Mesendoderm (in vitro differentiated cells): ENCODE results near the gene SNAP25.

ENCODE experiments used
- DNase-seq: peaks from one replicate; pipeline ENCODE4 v3.0.0; 2013
- H2AK5ac ChIP-seq: 2 replicates; pipeline ENCODE4 v1.6.1; 2013; ENCODE audit warnings: low read length, inconsistent platforms
- H2BK120ac ChIP-seq: 2 replicates; pipeline ENCODE4 v1.6.1; 2013; ENCODE audit warnings: low read depth, mild to moderate bottlenecking, low read length, moderate library complexity, mixed read lengths
- H2BK15ac ChIP-seq: replicated peaks from 2 replicates; pipeline ENCODE4 v1.6.1; 2013; ENCODE audit warnings: low read depth, mild to moderate bottlenecking, moderate library complexity
- H2BK5ac ChIP-seq: 2 replicates; pipeline ENCODE4 v1.6.1; 2013; ENCODE audit warnings: low read length, inconsistent platforms
- H3K18ac ChIP-seq: 2 replicates; pipeline ENCODE4 v1.6.1; 2013; ENCODE audit warnings: mild to moderate bottlenecking, low read length, mixed read lengths
- H3K23ac ChIP-seq: one replicate; pipeline ENCODE4 v1.6.1; 2013; ENCODE audit warnings: low read length
- H3K27ac ChIP-seq: 2 replicates; pipeline ENCODE4 v1.5.1; 2013; ENCODE audit warnings: low read depth, mild to moderate bottlenecking, inconsistent platforms, low read length, moderate library complexity
- H3K27me3 ChIP-seq: 2 replicates; pipeline ENCODE4 v1.6.1; 2013; ENCODE audit warnings: low read length, control low read depth, mild to moderate bottlenecking, inconsistent platforms; ENCODE audit not compliant: insufficient read depth, poor library complexity
- H3K36me3 ChIP-seq: 2 replicates; pipeline ENCODE4 v1.6.1; 2013; ENCODE audit warnings: low read length, inconsistent platforms; ENCODE audit not compliant: control insufficient read depth, insufficient read depth
- H3K4ac ChIP-seq: one replicate; pipeline ENCODE4 v1.6.1; 2013; ENCODE audit warnings: low read depth, mild to moderate bottlenecking, low read length, moderate library complexity
- H3K4me1 ChIP-seq: 2 replicates; pipeline ENCODE4 v1.6.1; 2013; ENCODE audit warnings: low read depth, low read length, inconsistent platforms; ENCODE audit not compliant: control insufficient read depth
- H3K4me2 ChIP-seq: 2 replicates; pipeline ENCODE4 v1.6.1; 2013; ENCODE audit warnings: low read length
- H3K4me3 ChIP-seq: 2 replicates; pipeline ENCODE4 v1.5.1; 2013; ENCODE audit warnings: mild to moderate bottlenecking, low read length
- H3K56ac ChIP-seq: one replicate; pipeline ENCODE4 v1.6.1; 2013; ENCODE audit warnings: low read length
- H3K79me1 ChIP-seq: 2 replicates; pipeline ENCODE4 v1.6.1; 2013; ENCODE audit warnings: low read length, inconsistent platforms
- H3K79me2 ChIP-seq: 2 replicates; pipeline ENCODE4 v1.6.1; 2013; ENCODE audit warnings: mild to moderate bottlenecking, low read length; ENCODE audit not compliant: control insufficient read depth, insufficient read depth
- H3K9ac ChIP-seq: 2 replicates; pipeline ENCODE4 v1.6.1; 2013; ENCODE audit warnings: low read length, inconsistent platforms
- H4K5ac ChIP-seq: one replicate; pipeline ENCODE4 v1.6.1; 2013; ENCODE audit warnings: low read length
- H4K8ac ChIP-seq: one replicate; pipeline ENCODE4 v1.6.1; 2013; ENCODE audit warnings: low read depth, mild to moderate bottlenecking, control low read depth, low read length, moderate library complexity
- WGBS: extraction: QIAGEN DNeasy Blood & Tissue Kit; methylation state at CpG from one replicate; pipeline ENCODE4 v1.1.7; 2013; ENCODE audit warnings: low lambda C conversion rate, missing lambda C conversion rate; ENCODE audit not compliant: insufficient coverage; ENCODE audit errors: extremely low coverage; 5-methylcytosine and 5-hydroxymethylcytosine counted together

SNAP25 gene

DNA sequence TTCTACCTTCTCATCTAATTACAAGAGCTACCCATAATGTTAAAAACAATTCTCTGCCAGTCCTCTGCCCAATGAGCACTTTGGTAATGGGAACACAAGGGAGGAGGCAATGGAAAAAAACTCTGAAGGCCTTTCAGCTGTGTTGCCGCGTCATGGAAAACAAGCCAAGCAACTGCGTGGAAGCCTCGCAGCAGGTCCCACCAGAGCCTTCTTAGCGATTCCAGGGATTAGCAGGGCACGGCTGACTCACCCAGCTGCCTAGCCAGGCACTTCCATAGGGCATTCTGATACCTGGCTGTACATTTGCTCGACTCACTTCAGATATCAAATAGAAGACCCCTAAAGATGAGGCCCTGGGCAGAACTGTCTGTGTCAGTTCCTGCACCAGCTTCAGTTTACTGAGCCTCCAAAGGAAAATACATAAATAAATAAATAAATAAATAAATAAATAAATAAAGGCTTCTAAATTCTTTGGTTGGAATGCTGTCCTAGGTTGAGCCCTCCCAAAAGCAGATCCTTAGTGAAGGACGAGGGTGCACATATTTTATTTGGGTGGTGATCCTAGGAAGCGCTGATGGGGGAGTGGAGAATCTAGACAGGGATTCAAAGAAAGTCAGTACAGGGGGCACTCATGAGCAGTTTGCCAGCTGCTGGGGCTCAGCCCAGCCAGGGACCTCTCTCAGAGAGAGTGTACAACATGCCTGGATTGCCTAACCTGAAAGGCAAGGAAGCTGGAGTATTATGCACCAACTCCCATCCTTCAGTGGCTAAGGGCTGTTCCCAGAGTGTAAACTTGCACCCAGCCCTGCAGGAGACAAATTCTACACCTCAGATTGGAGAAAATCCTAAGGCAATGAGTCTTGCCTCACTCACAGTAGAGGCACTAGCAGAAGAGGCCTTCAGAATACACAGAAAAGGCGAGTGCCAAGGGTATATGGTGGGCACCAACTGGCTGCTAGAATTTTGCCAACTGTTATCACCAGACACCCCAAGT is 18.2 kb downstream of the SNAP25 start:
- no CpG with 5 or more reads among the region's 10 CpGs for WGBS
- Histone ChIP-seq H4K5ac (no peak overlapping the region), H2BK15ac (no peak overlapping the region), H2BK120ac (no peak overlapping the region), H3K4me1 (no peaks in the 10 kb centered on the region), H3K79me2 (no peaks in the 10 kb centered on the region), H3K36me3 (no peaks in the 10 kb centered on the region), H4K8ac (no peak overlapping the region), H3K23ac (no peak overlapping the region), H3K27me3 (no peaks in the 10 kb centered on the region), H3K4me3 (no peak overlapping the region), H3K27ac (no peak overlapping the region), H3K9ac (no peak overlapping the region), H3K18ac (no peak overlapping the region), H3K4ac (no peak overlapping the region), H3K56ac (no peak overlapping the region), H3K79me1 (no peaks in the 10 kb centered on the region), H2BK5ac (no peak overlapping the region), H3K4me2 (no peak overlapping the region), H2AK5ac (no peak overlapping the region)
- DNase-seq: peak; percentile 11

DNA sequence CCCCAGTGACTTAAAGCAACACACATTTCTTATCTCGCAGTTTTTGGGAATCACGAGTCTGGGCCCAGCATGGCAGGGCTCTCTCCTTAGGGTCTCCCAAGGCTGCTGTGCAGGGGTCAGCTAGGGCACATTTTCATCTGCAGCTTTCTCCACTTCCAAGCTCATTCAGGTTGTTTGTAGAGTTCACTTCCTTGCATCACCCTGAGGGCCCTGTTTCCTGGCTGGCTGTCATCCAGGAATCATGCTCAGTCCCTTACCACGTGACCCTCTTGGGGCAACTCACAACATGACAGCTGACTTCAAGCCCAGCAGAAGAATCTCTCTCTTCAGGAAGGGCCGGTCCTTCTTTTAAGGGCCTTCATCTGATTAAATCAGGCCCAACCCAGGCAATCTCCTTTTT is 21.3 kb downstream of the SNAP25 start:
- Histone ChIP-seq H3K56ac (no peak overlapping the region), H3K79me2 (no peaks in the 10 kb centered on the region), H3K18ac (no peak overlapping the region), H3K4me3 (no peak overlapping the region), H3K36me3 (no peaks in the 10 kb centered on the region), H2AK5ac (no peak overlapping the region), H3K23ac (no peak overlapping the region), H4K8ac (no peak overlapping the region), H3K4me2 (no peak overlapping the region), H3K79me1 (no peaks in the 10 kb centered on the region), H2BK5ac (no peak overlapping the region), H3K4me1 (no peaks in the 10 kb centered on the region), H3K27ac (no peak overlapping the region), H3K9ac (no peak overlapping the region), H3K27me3 (no peaks in the 10 kb centered on the region), H2BK15ac (no peak overlapping the region), H4K5ac (no peak overlapping the region), H3K4ac (no peak overlapping the region), H2BK120ac (no peak overlapping the region)
- DNase-seq: no peak
- WGBS: no CpG with 5 or more reads among the region's 4 CpGs

DNA sequence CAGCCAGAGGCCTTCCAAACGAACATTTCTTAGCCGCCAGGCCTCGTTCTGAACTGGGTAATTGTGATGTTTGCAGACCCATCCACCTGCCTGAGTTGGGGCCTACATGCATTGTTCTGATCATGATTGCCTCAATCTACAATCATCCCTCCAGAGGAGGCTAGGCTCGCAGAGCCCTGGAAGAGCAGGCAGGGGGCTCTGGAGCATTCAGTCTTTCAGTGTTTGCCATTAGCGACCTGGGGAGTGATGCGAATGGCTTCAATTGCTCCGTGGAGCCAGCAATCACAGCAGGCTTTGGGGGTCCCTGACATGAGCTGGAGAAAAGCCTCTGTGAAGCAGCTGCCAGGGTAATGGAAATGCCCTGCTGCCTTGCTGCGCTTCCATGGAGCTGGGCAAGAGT is 22.0 kb downstream of the SNAP25 start:
- DNase-seq: peak; percentile 36
- Histone ChIP-seq H2BK120ac (no peak overlapping the region), H4K8ac (no peak overlapping the region), H3K4me3 (no peak overlapping the region), H3K4me2 (no peak overlapping the region), H3K18ac (no peak overlapping the region), H3K4me1 (no peaks in the 10 kb centered on the region), H3K79me1 (no peaks in the 10 kb centered on the region), H3K36me3 (no peaks in the 10 kb centered on the region), H3K56ac (peak overlapping the region; percentile 27), H3K27me3 (no peaks in the 10 kb centered on the region), H4K5ac (no peak overlapping the region), H2AK5ac (no peak overlapping the region), H3K79me2 (no peaks in the 10 kb centered on the region), H2BK5ac (no peak overlapping the region), H3K27ac (no peak overlapping the region), H3K9ac (no peak overlapping the region), H2BK15ac (no peak overlapping the region), H3K23ac (no peak overlapping the region), H3K4ac (no peak overlapping the region)
- WGBS: no CpG with 5 or more reads among the region's 8 CpGs

DNA sequence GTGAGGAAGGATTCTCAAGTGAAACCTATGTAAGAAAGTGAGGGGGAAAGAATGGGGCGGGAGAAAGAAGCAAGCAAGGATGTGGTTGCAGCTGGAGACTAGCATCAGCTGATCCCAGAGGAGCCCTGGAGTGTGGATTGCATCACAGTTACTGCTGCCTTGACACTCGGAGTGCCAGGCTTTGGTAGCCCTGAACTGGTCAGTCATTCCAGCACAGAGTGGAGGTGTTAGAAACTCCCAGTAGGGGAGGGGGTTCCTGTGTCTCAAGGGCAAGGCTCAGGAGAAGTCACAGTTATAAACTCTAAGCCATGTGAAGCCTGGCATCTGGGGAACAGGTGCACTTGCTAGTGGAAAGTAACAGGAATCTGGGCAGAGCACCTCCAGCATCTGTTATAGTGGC is 23.5 kb downstream of the SNAP25 start:
- Histone ChIP-seq H3K27ac (no peak overlapping the region), H2BK15ac (no peak overlapping the region), H3K79me1 (no peaks in the 10 kb centered on the region), H4K8ac (no peak overlapping the region), H2AK5ac (no peak overlapping the region), H3K4ac (no peak overlapping the region), H3K23ac (no peak overlapping the region), H4K5ac (no peak overlapping the region), H3K4me3 (no peak overlapping the region), H3K18ac (no peak overlapping the region), H3K4me1 (no peaks in the 10 kb centered on the region), H3K56ac (no peak overlapping the region), H3K4me2 (no peak overlapping the region), H3K9ac (no peak overlapping the region), H2BK120ac (no peak overlapping the region), H3K79me2 (no peaks in the 10 kb centered on the region), H3K27me3 (no peaks in the 10 kb centered on the region), H2BK5ac (no peak overlapping the region), H3K36me3 (no peaks in the 10 kb centered on the region)
- no CpG with 5 or more reads among the region's 2 CpGs for WGBS
- peak; percentile 19 for DNase-seq

DNA sequence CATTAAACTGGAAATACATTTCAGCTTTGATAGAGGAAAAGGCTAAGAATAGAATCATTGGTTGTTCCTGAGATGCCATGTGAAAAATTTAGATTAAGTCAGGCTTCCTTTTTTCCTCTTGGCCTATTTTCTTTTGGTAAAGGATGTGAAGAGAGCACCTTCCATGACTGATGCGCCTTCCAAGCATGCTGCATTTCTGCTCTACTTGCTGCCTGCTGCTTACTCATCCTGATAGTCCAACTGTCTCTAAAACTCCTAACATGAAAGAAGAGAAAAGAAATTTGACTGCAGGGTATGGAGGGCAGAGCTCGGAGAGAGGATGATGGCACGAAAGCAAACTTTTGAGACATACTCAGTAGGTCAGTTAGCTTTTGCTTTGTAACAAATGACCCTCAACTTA is 28.8 kb downstream of the SNAP25 start:
- Histone ChIP-seq H3K4me3 (no peak overlapping the region), H3K56ac (no peak overlapping the region), H3K18ac (no peak overlapping the region), H2BK120ac (no peak overlapping the region), H3K27me3 (no peaks in the 10 kb centered on the region), H3K9ac (no peak overlapping the region), H3K79me2 (no peaks in the 10 kb centered on the region), H3K4me1 (no peaks in the 10 kb centered on the region), H2BK5ac (no peak overlapping the region), H3K27ac (no peak overlapping the region), H3K23ac (no peak overlapping the region), H4K8ac (no peak overlapping the region), H2BK15ac (no peak overlapping the region), H3K4ac (no peak overlapping the region), H2AK5ac (no peak overlapping the region), H3K36me3 (no peaks in the 10 kb centered on the region), H3K79me1 (no peaks in the 10 kb centered on the region), H4K5ac (no peak overlapping the region), H3K4me2 (no peak overlapping the region)
- no peak for DNase-seq
- WGBS: no CpG with 5 or more reads among the region's 3 CpGs
